A673 (cell line): Measurements from ENCODE around the gene ST13. TPM values are rescaled to one million over a fixed set of nuclear protein-coding genes. Genes with fewer than 3 reads are reported as not detected.

Source experiments
- BruUV-seq: library from RNA; stranded (reverse); fragments of 400-500 nt; replicated peaks from 2 replicates; lab custom pipeline; 2021; lab: Mats Ljungman, UMichigan
- CTCF ChIA-PET: fragments of 300-600 bp; sonication (Branson Sonifier 250); formaldehyde crosslinking; loops from one replicate; lab custom pipeline; 2022; ENCODE audit warnings: antibody characterized with exemption; lab: Charles Lee
- POLR2A ChIA-PET: fragments of 300-600 bp; sonication (Branson Sonifier 250); formaldehyde crosslinking; loops from one replicate; lab custom pipeline; 2022; ENCODE audit warnings: antibody characterized with exemption; ENCODE audit not compliant: low non-redundant PET; lab: Charles Lee
- DNase-seq: peaks from one replicate; pipeline ENCODE4 v3.0.0-alpha.2; 2015; ENCODE audit warnings: low spot score
- H3K27ac ChIP-seq: fragments of 200-600 bp; sonication (generic); 2 replicates; pipeline ENCODE4 v1.5.1; 2016; ENCODE audit warnings: mixed run types, low read depth, mild to moderate bottlenecking, mixed read lengths, antibody characterized with exemption, low read length; ENCODE audit not compliant: poor library complexity, severe bottlenecking
- H3K27me3 ChIP-seq: fragments of 200-600 bp; sonication (generic); replicated peaks from 2 replicates; pipeline ENCODE4 v1.6.1; 2017; ENCODE audit warnings: mixed run types, low read depth, mild to moderate bottlenecking, mixed read lengths, antibody characterized with exemption, low read length; ENCODE audit not compliant: insufficient read depth, poor library complexity
- H3K36me3 ChIP-seq: fragments of 200-600 bp; sonication (generic); 2 replicates; pipeline ENCODE4 v1.6.1; 2016; ENCODE audit warnings: mixed run types, mild to moderate bottlenecking, mixed read lengths, antibody characterized with exemption, low read length; ENCODE audit not compliant: insufficient read depth, poor library complexity, severe bottlenecking
- H3K4me1 ChIP-seq: fragments of 200-600 bp; sonication (generic); 2 replicates; pipeline ENCODE4 v1.6.1; 2017; ENCODE audit warnings: mixed run types, mild to moderate bottlenecking, mixed read lengths, antibody characterized with exemption, low read length; ENCODE audit not compliant: insufficient read depth, poor library complexity, severe bottlenecking
- H3K4me3 ChIP-seq: fragments of 200-600 bp; sonication (generic); 2 replicates; pipeline ENCODE4 v1.5.1; 2016; ENCODE audit warnings: low read depth, mixed run types, mild to moderate bottlenecking, mixed read lengths, low read length; ENCODE audit not compliant: poor library complexity, severe bottlenecking
- H3K9me3 ChIP-seq: fragments of 200-600 bp; sonication (generic); 2 replicates; pipeline ENCODE4 v1.6.1; 2016; ENCODE audit warnings: mixed run types, low read depth, mild to moderate bottlenecking, mixed read lengths, antibody characterized with exemption, low read length; ENCODE audit not compliant: poor library complexity, severe bottlenecking
- CTCF ChIP-seq: fragments of 300-800, 200-600 bp; sonication (generic); conservative IDR thresholded peaks from 2 replicates; pipeline ENCODE4 v1.5.1; 2017; ENCODE audit warnings: low read depth, mild to moderate bottlenecking, antibody characterized with exemption, low read length, moderate library complexity, mixed read lengths
- EZH2 ChIP-seq: fragments of 200-600 bp; sonication (generic); IDR thresholded peaks from 2 replicates; pipeline ENCODE4 v1.6.1; 2017; ENCODE audit warnings: borderline replicate concordance, low read depth, mild to moderate bottlenecking, mixed read lengths, antibody characterized with exemption, low read length; ENCODE audit not compliant: poor library complexity, severe bottlenecking
- intact Hi-C: fragments of 100-400 bp; cut with micrococcal nuclease; formaldehyde crosslinking; loops from one replicate; pipeline ENCODE4 v1.10.0; 2022; ENCODE audit not compliant: unreplicated experiment
- total RNA-seq: library from RNA; stranded (reverse); gene quantifications from 2 replicates; pipeline ENCODE4 v1.2.3, GENCODE V29; 2021

The ST13 gene
- total RNA-seq, 1 experiment from 2014 or later: 337 TPM

DNA sequence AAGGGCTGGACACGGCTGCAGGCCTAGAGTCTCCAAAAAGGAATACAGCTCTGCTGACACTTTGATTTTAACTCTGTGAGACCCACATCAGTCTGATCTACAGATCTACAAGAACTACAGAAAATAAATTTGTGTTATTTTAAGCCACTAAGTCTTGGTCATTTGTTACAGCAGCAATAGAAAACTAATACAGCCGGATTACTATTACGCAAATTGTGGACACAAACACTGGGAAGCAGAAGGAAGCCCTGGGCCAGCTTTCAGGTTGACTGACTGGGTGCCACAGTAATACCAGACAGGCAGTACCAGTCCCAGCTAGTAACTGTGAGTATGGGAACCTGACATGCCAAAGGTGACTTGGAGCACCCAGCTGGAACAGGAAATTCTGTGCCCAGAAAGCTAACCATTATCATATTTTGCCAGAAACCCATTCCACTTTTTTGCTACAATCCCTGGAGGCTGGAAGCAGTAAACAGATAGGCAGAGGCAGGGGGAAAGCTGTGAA lies 50.7 kb downstream of the ST13 start:
- no peak overlapping the region for H3K4me3 ChIP-seq
- H3K4me1 ChIP-seq: peaks cover 30% of the 10 kb centered on the region
- no peak overlapping the region for H3K27ac ChIP-seq
- H3K27me3 ChIP-seq: no peaks in the 10 kb centered on the region
- TF ChIP-seq CTCF (no peak), EZH2 (no peak)
- H3K36me3 ChIP-seq: no peaks in the 10 kb centered on the region
- POLR2A ChIA-PET: no interaction called here
- CTCF ChIA-PET: no interaction called here
- intact Hi-C loops: no loop called here
- no TSS peak for BruUV-seq
- no peaks in the 10 kb centered on the region for H3K9me3 ChIP-seq
- no peak for DNase-seq

DNA sequence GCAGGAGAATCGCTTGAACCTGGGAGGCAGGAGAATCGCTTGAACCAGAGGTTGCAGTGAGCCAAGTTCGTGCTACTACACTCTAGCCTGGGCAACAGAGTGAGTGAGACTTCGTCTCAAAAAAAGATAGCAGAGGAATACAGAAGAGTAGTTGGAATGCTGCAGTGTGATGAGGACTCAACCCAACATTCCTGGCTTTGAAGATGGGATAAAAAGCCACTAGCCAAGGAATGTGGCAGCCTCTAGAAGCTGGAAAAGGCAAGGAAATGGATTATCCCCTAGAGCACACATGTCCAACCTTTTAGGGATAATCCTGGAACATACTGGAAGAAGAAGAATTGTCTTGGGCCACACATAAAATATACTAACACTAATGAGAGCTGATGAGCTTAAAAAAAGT lies 51.2 kb downstream of the ST13 start:
- Histone ChIP-seq H3K4me1 (peaks cover 30% of the 10 kb centered on the region), H3K27me3 (no peaks in the 10 kb centered on the region), H3K9me3 (no peaks in the 10 kb centered on the region), H3K27ac (no peak overlapping the region), H3K36me3 (no peaks in the 10 kb centered on the region), H3K4me3 (no peak overlapping the region)
- intact Hi-C loops: no loop called here
- no TSS peak for BruUV-seq
- no peak for DNase-seq
- TF ChIP-seq EZH2: no peak
- no peak for TF ChIP-seq CTCF
- CTCF ChIA-PET: no interaction called here
- POLR2A ChIA-PET: interaction anchor here (0.5 kb wide), 1 partner anchor 576 kb away, joined by 5 read pairs; no protein-coding TSS in a partner anchor

GRCh38 chr22:40803321-40803720 lies 53.1 kb downstream of the ST13 start:
- CTCF ChIA-PET: no interaction called here
- Histone ChIP-seq H3K4me1 (peaks cover 22% of the 10 kb centered on the region), H3K27me3 (no peaks in the 10 kb centered on the region), H3K36me3 (no peaks in the 10 kb centered on the region), H3K9me3 (no peaks in the 10 kb centered on the region), H3K27ac (peak overlapping the region; percentile 1), H3K4me3 (no peak overlapping the region)
- intact Hi-C loops: no loop called here
- no peak for DNase-seq
- POLR2A ChIA-PET: no interaction called here
- BruUV-seq: no TSS peak
- TF ChIP-seq EZH2 (no peak), CTCF (no peak)
